T47D (cell line): ENCODE results near the gene MYLK2.

Experiments used
- DNase-seq, 2 experiments: peaks; one replicate each; pipeline versions ENCODE4 v3.0.0 to v3.0.0-alpha.2; 2011 to 2012; ENCODE audit warnings: low read depth in 1 of 2, low spot score in 1 of 2
- JUND ChIP-seq: IDR thresholded peaks from 2 replicates; pipeline ENCODE4 v1.6.1; 2012; ENCODE audit warnings: low read depth
- in situ Hi-C: cut with HindIII; loops from 2 replicates; pipeline ENCODE4 v1.10.0; 2016; ENCODE audit warnings: low sequenced_read_pairs, low pct_unique_long_range_greater_than_20kb

MYLK2 gene

GRCh38 chr20:31866221-31866620 is 47.1 kb downstream of the MYLK2 start:
- in situ Hi-C loops, result no loop called here
- DNase-seq, result no peak
- TF ChIP-seq JUND, result no peak

GRCh38 chr20:31868853-31869672 is 49.9 kb downstream of the MYLK2 start:
- in situ Hi-C loops, result no loop called here
- no peak for DNase-seq

GRCh38 chr20:31869673-31869941 is 50.5 kb downstream of the MYLK2 start:
- no peak for DNase-seq
- no peak for TF ChIP-seq JUND
- in situ Hi-C loops, result no loop called here

More at GRCh38 chr20:31868853-31869672, 49.9 kb downstream of the MYLK2 start:
- TF ChIP-seq JUND, result no peak

DNA sequence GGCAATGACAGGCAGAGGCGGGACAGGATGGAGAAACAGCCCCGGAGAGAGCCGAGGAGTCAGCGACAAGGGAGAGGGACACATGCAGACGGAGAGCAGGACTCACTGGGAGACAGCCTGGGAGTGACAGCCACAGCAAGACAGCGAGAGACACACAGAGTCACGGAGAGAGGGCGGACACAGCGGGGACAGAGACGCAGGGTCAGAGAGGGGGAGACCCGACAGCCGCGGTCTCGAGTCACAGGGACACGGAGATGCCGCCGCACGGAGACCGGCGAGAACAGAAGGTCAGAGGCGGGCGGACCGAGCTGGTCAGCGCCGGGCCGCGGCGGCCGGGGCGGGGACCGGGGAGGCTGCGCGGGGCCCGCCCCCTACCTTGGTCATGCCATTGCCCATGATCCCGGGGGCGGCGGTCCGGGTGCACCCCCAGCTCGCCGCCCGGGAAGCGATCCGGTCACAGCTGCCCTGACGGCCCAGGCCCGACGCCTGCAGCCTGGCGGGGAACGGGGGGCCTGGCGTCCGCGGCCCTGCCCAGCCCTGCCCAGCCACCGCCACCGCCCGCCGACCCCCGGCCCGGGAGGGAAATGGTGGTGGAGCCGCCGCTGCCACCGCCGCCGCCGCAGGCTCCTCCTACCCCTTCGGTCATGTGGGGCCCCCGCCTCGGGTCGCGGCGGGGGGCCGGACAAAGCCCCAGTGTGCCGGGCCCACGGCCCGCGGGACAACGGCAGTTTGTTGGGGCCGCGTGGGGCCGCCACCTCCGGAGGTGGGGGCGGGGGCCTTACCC is 51.0 kb downstream of the MYLK2 start, which contains the start of the genes DUSP15 and TTLL9:
DUSP15 (minus strand) TSS at position 586 of the 784 bp plus-strand sequence; CDS start at position 396, 190 bp downstream.
TTLL9 (plus strand) TSS at position 693 of the 784 bp plus-strand sequence. CDS start 493 bp downstream, outside the sequence.
- in situ Hi-C loops, result no loop called here
- no peak for TF ChIP-seq JUND
- peak; percentile 45 to 59 for DNase-seq

- no peak for TF ChIP-seq JUND
- no peak for DNase-seq
- in situ Hi-C loops, result no loop called here
These were observed 51.8 kb downstream of the MYLK2 start for GRCh38 chr20:31870726-31871617.

- in situ Hi-C loops, result no loop called here
- TF ChIP-seq JUND, result no peak
- no peak for DNase-seq
These were observed 52.4 kb downstream of the MYLK2 start for GRCh38 chr20:31871618-31871954.

GRCh38 chr20:31872406-31872805 is 53.2 kb downstream of the MYLK2 start:
- no peak for TF ChIP-seq JUND
- DNase-seq, result no peak
- in situ Hi-C loops, result no loop called here

GRCh38 chr20:31875671-31876070 is 56.5 kb downstream of the MYLK2 start:
- in situ Hi-C loops, result no loop called here
- DNase-seq, result no peak

GRCh38 chr20:31877684-31878083 is 58.5 kb downstream of the MYLK2 start:
- in situ Hi-C loops, result no loop called here
- TF ChIP-seq JUND, result no peak
- no peak for DNase-seq

More at GRCh38 chr20:31875671-31876070, 56.5 kb downstream of the MYLK2 start:
- TF ChIP-seq JUND, result no peak

GRCh38 chr20:31879143-31879987 is 60.2 kb downstream of the MYLK2 start:
- TF ChIP-seq JUND, result no peak
- DNase-seq, result peak; percentile 99
- in situ Hi-C loops, result no loop called here

- in situ Hi-C loops, result no loop called here
- DNase-seq, result peak in 1 of 2 experiments; percentile 30
- no peak for TF ChIP-seq JUND
These were observed 62.8 kb downstream of the MYLK2 start for GRCh38 chr20:31881945-31882344.
